ENCODE data around the gene USP33. TPM values are rescaled to one million over a fixed set of nuclear protein-coding genes. Genes with fewer than 3 reads are reported as not detected.

The USP33 gene
- polyA plus RNA-seq, 1 of the 3 experiments (the other 2 are of a cell fraction) = 26.3 TPM

GRCh38 chr1:77671836-77672235 lies 87.8 kb downstream of the USP33 start:
- H3F3A ChIP-seq (replicated peaks; ENCODE audit: insufficient read depth) = peaks cover 16% of the 10 kb centered on the region
- no peaks in the 10 kb centered on the region for H3K27me3 ChIP-seq (ENCODE audit: insufficient read depth)
- H3K4me3 ChIP-seq (ENCODE audit: low read depth in 2 of 2, low read length in 1 of 2) = peak overlapping the region; percentile 23 to 43; a peak in 3 of 4 replicates
- 37% methylated on average over 5 of the region's 5 CpGs for WGBS (ENCODE audit: low lambda C conversion rate)
- peaks cover 4 to 26% of the 10 kb centered on the region in 2 experiments for H3K36me3 ChIP-seq (replicated peaks in 1 of 2; ENCODE audit: control insufficient read depth in 1 of 2, insufficient read depth in 2 of 2, low read length in 1 of 2)
- ChIA-PET POLR2A (no interaction called here), CTCF (interaction anchor here (1.9 kb wide), 1 partner anchor 11 kb away, joined by 6 read pairs; no protein-coding TSS in a partner anchor)
- H4K20me1 ChIP-seq (ENCODE audit: insufficient read depth) = peaks cover 45% of the 10 kb centered on the region
- no peak for TF ChIP-seq POLR2AphosphoS5 (IDR thresholded peaks at IDR 0.05; ENCODE audit: low read depth, low read length)
- TF ChIP-seq TAF1 (IDR thresholded peaks at IDR 0.05; ENCODE audit: borderline replicate concordance, low read depth, low read length) = no peak
- no peak for TF ChIP-seq NRF1 (IDR thresholded peaks at IDR 0.05; ENCODE audit: low read depth, low read length)
- TF ChIP-seq, protein P1, sequence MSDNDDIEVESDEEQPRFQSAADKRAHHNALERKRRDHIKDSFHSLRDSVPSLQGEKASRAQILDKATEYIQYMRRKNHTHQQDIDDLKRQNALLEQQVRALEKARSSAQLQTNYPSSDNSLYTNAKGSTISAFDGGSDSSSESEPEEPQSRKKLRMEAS (IDR thresholded peaks at IDR 0.05; ENCODE audit: low read depth) = no peak
- no peak for TF ChIP-seq SIN3A (IDR thresholded peaks at IDR 0.05; ENCODE audit: borderline replicate concordance, low read depth, low read length)
- no peak for TF ChIP-seq FOXM1 (IDR thresholded peaks at IDR 0.05; ENCODE audit: low read depth)
- TF ChIP-seq EZH2phosphoT487 (IDR thresholded peaks at IDR 0.05; ENCODE audit: borderline replicate concordance, low read depth) = no peak
- TF ChIP-seq MXI1 (IDR thresholded peaks at IDR 0.05; ENCODE audit: low read depth, low read length) = no peak
- no peak for TF ChIP-seq SMC3 (IDR thresholded peaks at IDR 0.05; ENCODE audit: low read depth, low read length)
- TF ChIP-seq GATA2 (CRISPR knock-in tag; IDR thresholded peaks at IDR 0.05) = no peak
- TF ChIP-seq RCOR1 (IDR thresholded peaks at IDR 0.05; ENCODE audit: low read length) = no peak
- no peak; the same call in 1 of the 2 replicates for TF ChIP-seq PBX3 (IDR thresholded peaks at IDR 0.05)
- no peak for TF ChIP-seq NFIC (IDR thresholded peaks at IDR 0.05; ENCODE audit: borderline replicate concordance)
- TF ChIP-seq RXRA (IDR thresholded peaks at IDR 0.05; ENCODE audit: borderline replicate concordance, low read depth) = no peak
- no peak for TF ChIP-seq USF2 (IDR thresholded peaks at IDR 0.05; ENCODE audit: borderline replicate concordance, low read depth, low read length)
- TF ChIP-seq, protein P2, sequence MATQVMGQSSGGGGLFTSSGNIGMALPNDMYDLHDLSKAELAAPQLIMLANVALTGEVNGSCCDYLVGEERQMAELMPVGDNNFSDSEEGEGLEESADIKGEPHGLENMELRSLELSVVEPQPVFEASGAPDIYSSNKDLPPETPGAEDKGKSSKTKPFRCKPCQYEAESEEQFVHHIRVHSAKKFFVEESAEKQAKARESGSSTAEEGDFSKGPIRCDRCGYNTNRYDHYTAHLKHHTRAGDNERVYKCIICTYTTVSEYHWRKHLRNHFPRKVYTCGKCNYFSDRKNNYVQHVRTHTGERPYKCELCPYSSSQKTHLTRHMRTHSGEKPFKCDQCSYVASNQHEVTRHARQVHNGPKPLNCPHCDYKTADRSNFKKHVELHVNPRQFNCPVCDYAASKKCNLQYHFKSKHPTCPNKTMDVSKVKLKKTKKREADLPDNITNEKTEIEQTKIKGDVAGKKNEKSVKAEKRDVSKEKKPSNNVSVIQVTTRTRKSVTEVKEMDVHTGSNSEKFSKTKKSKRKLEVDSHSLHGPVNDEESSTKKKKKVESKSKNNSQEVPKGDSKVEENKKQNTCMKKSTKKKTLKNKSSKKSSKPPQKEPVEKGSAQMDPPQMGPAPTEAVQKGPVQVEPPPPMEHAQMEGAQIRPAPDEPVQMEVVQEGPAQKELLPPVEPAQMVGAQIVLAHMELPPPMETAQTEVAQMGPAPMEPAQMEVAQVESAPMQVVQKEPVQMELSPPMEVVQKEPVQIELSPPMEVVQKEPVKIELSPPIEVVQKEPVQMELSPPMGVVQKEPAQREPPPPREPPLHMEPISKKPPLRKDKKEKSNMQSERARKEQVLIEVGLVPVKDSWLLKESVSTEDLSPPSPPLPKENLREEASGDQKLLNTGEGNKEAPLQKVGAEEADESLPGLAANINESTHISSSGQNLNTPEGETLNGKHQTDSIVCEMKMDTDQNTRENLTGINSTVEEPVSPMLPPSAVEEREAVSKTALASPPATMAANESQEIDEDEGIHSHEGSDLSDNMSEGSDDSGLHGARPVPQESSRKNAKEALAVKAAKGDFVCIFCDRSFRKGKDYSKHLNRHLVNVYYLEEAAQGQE (IDR thresholded peaks at IDR 0.05; ENCODE audit: low read depth, low read length) = no peak
- TF ChIP-seq CHD2 (IDR thresholded peaks at IDR 0.05; ENCODE audit: low read length, partially characterized antibody) = no peak
- TF ChIP-seq, protein P3, sequence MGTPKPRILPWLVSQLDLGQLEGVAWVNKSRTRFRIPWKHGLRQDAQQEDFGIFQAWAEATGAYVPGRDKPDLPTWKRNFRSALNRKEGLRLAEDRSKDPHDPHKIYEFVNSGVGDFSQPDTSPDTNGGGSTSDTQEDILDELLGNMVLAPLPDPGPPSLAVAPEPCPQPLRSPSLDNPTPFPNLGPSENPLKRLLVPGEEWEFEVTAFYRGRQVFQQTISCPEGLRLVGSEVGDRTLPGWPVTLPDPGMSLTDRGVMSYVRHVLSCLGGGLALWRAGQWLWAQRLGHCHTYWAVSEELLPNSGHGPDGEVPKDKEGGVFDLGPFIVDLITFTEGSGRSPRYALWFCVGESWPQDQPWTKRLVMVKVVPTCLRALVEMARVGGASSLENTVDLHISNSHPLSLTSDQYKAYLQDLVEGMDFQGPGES (IDR thresholded peaks at IDR 0.05; ENCODE audit: low read depth, low read length) = no peak
- TF ChIP-seq JUND (IDR thresholded peaks at IDR 0.05) = peak; percentile 39; the same call in 1 of the 2 replicates
- no peak for TF ChIP-seq CTCF (IDR thresholded peaks at IDR 0.05)
- TF ChIP-seq FOSL2 (IDR thresholded peaks at IDR 0.05; ENCODE audit: borderline replicate concordance, low read depth) = peak; percentile 55; the same call in 1 of the 2 replicates
- no peak for TF ChIP-seq EP300 (IDR thresholded peaks at IDR 0.05; ENCODE audit: borderline replicate concordance in 1 of 2, low read depth in 1 of 2, low read length in 1 of 2)
- peak; percentile 43; the same call in 1 of the 2 replicates for TF ChIP-seq TCF12 (IDR thresholded peaks at IDR 0.05)
- 0 out of 2 replicates have a peak, but pooled peaks have one; percentile 30 for TF ChIP-seq TEAD4 (IDR thresholded peaks at IDR 0.05; ENCODE audit: borderline replicate concordance, insufficient read depth)
- no peaks in the 10 kb centered on the region for H3K9me3 ChIP-seq
- no peak overlapping the region for H2AFZ ChIP-seq (ENCODE audit: low read depth)
- H3K9ac ChIP-seq = peak overlapping the region; percentile 56
- DNase-seq = no peak
- peaks cover 0 to 44% of the 10 kb centered on the region in 2 experiments for H3K4me1 ChIP-seq (ENCODE audit: control insufficient read depth in 1 of 2, insufficient read depth in 2 of 2, low read depth in 1 of 2, low read length in 1 of 2)
- H3K79me2 ChIP-seq (ENCODE audit: insufficient read depth) = peaks cover 100% of the 10 kb centered on the region
- no peaks in the 10 kb centered on the region for H3K9me2 ChIP-seq
- H3K4me2 ChIP-seq = peak overlapping the region; percentile 66
- peak overlapping the region; percentile 16 to 76; a peak in 2 of 4 replicates for H3K27ac ChIP-seq (ENCODE audit: low read depth in 2 of 2, low read length in 1 of 2)

Data from SK-N-SH (cell line).